GM12878 (cell line): ENCODE data around the gene DNAH11. TPM values are rescaled to one million over a fixed set of nuclear protein-coding genes. Genes with fewer than 3 reads are reported as not detected.

Experiments used
- ATAC-seq: fragments of 200-7000 bp; cut with Tn5 transposase; 3 replicates; pipeline ENCODE4 v1.9.1; 2020; ENCODE audit warnings: mild to moderate bottlenecking, moderate library complexity
- BruUV-seq: library from RNA; stranded (reverse); fragments of 400-500 nt; replicated peaks from 2 replicates; lab custom pipeline; 2021; lab: Mats Ljungman, UMichigan
- CTCF ChIA-PET: fragments of 300-600 bp; sonication (Branson Sonifier 250); formaldehyde crosslinking; extraction: SDS; loops from one replicate; lab custom pipeline; 2021; ENCODE audit warnings: inconsistent platforms; lab: Yijun Ruan, JAX
- POLR2A ChIA-PET: fragments of 350-600 bp; formaldehyde crosslinking; extraction: SDS; loops from one replicate; lab custom pipeline; 2021; ENCODE audit warnings: inconsistent platforms; lab: Charles Lee
- RAD21 ChIA-PET: fragments of 300-600 bp; sonication (Branson Sonifier 250); formaldehyde crosslinking; loops from one replicate; lab custom pipeline; 2023; ENCODE audit warnings: antibody characterized with exemption; ENCODE audit not compliant: unreplicated experiment; lab: Charles Lee
- SMC1A ChIA-PET: fragments of 300-600 bp; sonication (Branson Sonifier 250); formaldehyde crosslinking; loops from one replicate; lab custom pipeline; 2023; ENCODE audit not compliant: unreplicated experiment, uncharacterized antibody; lab: Charles Lee
- DNase-seq: peaks from one replicate; pipeline ENCODE4 v3.0.0-alpha.2; 2011; ENCODE audit warnings: low read depth, low spot score
- FAIRE-seq: peaks from 3 replicates; lab custom pipeline; 2011; peaks lifted over from hg19 to GRCh38; lab: Jason Lieb, UNC
- H2AFZ ChIP-seq: 2 replicates; pipeline ENCODE4 v1.6.0; 2011; ENCODE audit warnings: low read depth, low read length, control low read depth; ENCODE audit not compliant: control insufficient read depth
- H3K27ac ChIP-seq: 2 replicates; pipeline ENCODE4 v1.5.1; 2011; ENCODE audit warnings: control low read depth; ENCODE audit not compliant: control insufficient read depth, insufficient read depth
- H3K27me3 ChIP-seq, 2 experiments: replicated peaks in 1 of 2; 2 replicates each; pipeline versions ENCODE4 v1.6.0 to v1.6.1; 2011; ENCODE audit warnings: low read length in 1 of 2; ENCODE audit not compliant: control insufficient read depth in 2 of 2, insufficient read depth in 2 of 2
- H3K36me3 ChIP-seq, 2 experiments: 2 replicates each; pipeline ENCODE4 v1.5.1; 2011; ENCODE audit warnings: low read length in 1 of 2; ENCODE audit not compliant: control insufficient read depth in 2 of 2, insufficient read depth in 2 of 2
- H3K4me1 ChIP-seq: 2 replicates; pipeline ENCODE4 v1.6.1; 2011; ENCODE audit warnings: mild to moderate bottlenecking, low read length, moderate library complexity, mixed read lengths; ENCODE audit not compliant: control insufficient read depth, insufficient read depth
- H3K4me2 ChIP-seq: 2 replicates; pipeline ENCODE4 v1.6.0; 2011; ENCODE audit warnings: control low read depth; ENCODE audit not compliant: control insufficient read depth, insufficient read depth
- H3K4me3 ChIP-seq: fragments of 200-600 bp; sonication (generic); 2 replicates; pipeline ENCODE4 v1.5.1; 2016
- H3K79me2 ChIP-seq: 2 replicates; pipeline ENCODE4 v1.6.0; 2011; ENCODE audit warnings: low read length; ENCODE audit not compliant: control insufficient read depth, insufficient read depth
- H3K9ac ChIP-seq: 2 replicates; pipeline ENCODE4 v1.8.0; 2011; ENCODE audit warnings: low read length, control low read depth, mixed read lengths; ENCODE audit not compliant: control insufficient read depth, insufficient read depth
- H3K9me3 ChIP-seq: replicated peaks from 3 replicates; pipeline ENCODE4 v1.5.1; 2011; ENCODE audit warnings: mild to moderate bottlenecking, low read length; ENCODE audit not compliant: control insufficient read depth, insufficient read depth
- H4K20me1 ChIP-seq: 2 replicates; pipeline ENCODE4 v1.6.0; 2011; ENCODE audit not compliant: control insufficient read depth, insufficient read depth
- ATF7 ChIP-seq: fragments of 450-650 bp; IDR thresholded peaks from 2 replicates; pipeline ENCODE4 v1.6.1; 2016; ENCODE audit warnings: low read depth, mild to moderate bottlenecking
- CHD4 ChIP-seq: fragments of 200-600 bp; sonication (generic); IDR thresholded peaks from 2 replicates; pipeline ENCODE4 v1.6.1; 2016; ENCODE audit warnings: mild to moderate bottlenecking
- EED ChIP-seq: sonication (generic); IDR thresholded peaks from 2 replicates; pipeline ENCODE4 v1.6.1; 2016; ENCODE audit warnings: antibody characterized with exemption, low read depth
- GATAD2B ChIP-seq: fragments of 450-650 bp; conservative IDR thresholded peaks from 2 replicates; pipeline ENCODE4 v1.6.1; 2017; ENCODE audit warnings: low read depth, mild to moderate bottlenecking, moderate library complexity
- HCFC1 ChIP-seq: fragments of 150-350 bp; IDR thresholded peaks from 2 replicates; pipeline ENCODE4 v1.6.1; 2014; ENCODE audit warnings: low read length
- KLF5 ChIP-seq: fragments of 450-650 bp; IDR thresholded peaks from 2 replicates; pipeline ENCODE4 v1.6.1; 2014; ENCODE audit warnings: mild to moderate bottlenecking; ENCODE audit not compliant: partially characterized antibody
- MTA3 ChIP-seq: IDR thresholded peaks from 2 replicates; pipeline ENCODE4 v1.6.1; 2012; ENCODE audit warnings: low read length, inconsistent platforms, borderline replicate concordance
- NBN ChIP-seq: fragments of 450-650 bp; IDR thresholded peaks from 2 replicates; pipeline ENCODE4 v1.6.1; 2016
- NRF1 ChIP-seq: conservative IDR thresholded peaks from 2 replicates; pipeline ENCODE4 v1.6.1; 2011; ENCODE audit warnings: mild to moderate bottlenecking, low read depth, low read length, improper control_type of control experiment
- POLR2A ChIP-seq: IDR thresholded peaks from 2 replicates; pipeline ENCODE4 v1.6.1; 2011; ENCODE audit warnings: low read depth, mild to moderate bottlenecking, low read length
- RCOR1 ChIP-seq: conservative IDR thresholded peaks from 2 replicates; pipeline ENCODE4 v1.6.1; 2012; ENCODE audit warnings: low read depth, low read length, improper control_type of control experiment
- RELA ChIP-seq: fragments of 450-650 bp; IDR thresholded peaks from 2 replicates; pipeline ENCODE4 v1.8.0; 2014; ENCODE audit warnings: borderline replicate concordance; ENCODE audit not compliant: partially characterized antibody
- SRF ChIP-seq, 2 experiments: IDR thresholded peaks; 2 replicates each; pipeline ENCODE4 v1.6.1; 2011; ENCODE audit warnings: low read depth in 2 of 2, low read length in 2 of 2, mild to moderate bottlenecking in 1 of 2, moderate library complexity in 1 of 2
- TAF1 ChIP-seq: IDR thresholded peaks from 2 replicates; pipeline ENCODE4 v1.6.1; 2011; ENCODE audit warnings: mild to moderate bottlenecking, low read depth, low read length, borderline replicate concordance
- ZZZ3 ChIP-seq: IDR thresholded peaks from 2 replicates; pipeline ENCODE4 v1.6.1; 2011; ENCODE audit warnings: low read depth; ENCODE audit not compliant: control insufficient read depth, insufficient read length
- WGBS: methylation state at CpG from one replicate; pipeline ENCODE4 v1.1.6; 2016; ENCODE audit warnings: low lambda C conversion rate; ENCODE audit not compliant: insufficient replicate concordance, insufficient coverage; ENCODE audit errors: missing lambda C conversion rate; 5-methylcytosine and 5-hydroxymethylcytosine counted together
- in situ Hi-C: fragments of 300-500 bp; cut with MboI; formaldehyde crosslinking; loops from 9 replicates; pipeline ENCODE4 v1.14.3; 2018; ENCODE audit warnings: mixed read lengths
- intact Hi-C: fragments of 100-400 bp; cut with micrococcal nuclease; formaldehyde crosslinking; loops from one replicate; pipeline ENCODE4 v1.14.2; 2022; ENCODE audit not compliant: unreplicated experiment
- polyA plus RNA-seq, 11 experiments: library from polyadenylated mRNA; depleted of rRNA in 4 of 11; unstranded in 6 of 11; stranded (reverse) in 5 of 11; fragments of >200 nt; fragmentation: Nextera tagmentation in 4 of 11; fragmentation: Illumina TruSeq in 1 of 11; extraction: Ambion mirVana in 4 of 11; extraction: Trizol in 1 of 11; gene quantifications; 1 replicate in 1 of 11; 2 replicates in 10 of 11; pipeline versions ENCODE4 v1.2.1 to v1.2.3, GENCODE V29; 2011 to 2016; ENCODE audit warnings: inconsistent platforms in 2 of 11, missing spikeins in 2 of 11, low read depth in 1 of 11
- total RNA-seq, 4 experiments: library from RNA; depleted of rRNA in 3 of 4; stranded (reverse); fragments of >200 nt in 3 of 4; fragmentation: Illumina TruSeq in 1 of 4; extraction: Trizol in 1 of 4; gene quantifications; 2 replicates each; pipeline versions ENCODE4 v1.2.1 to v1.2.3, GENCODE V29; 2013 to 2021
- TF ChIP-seq, protein P1 (sequence below): fragments of 450-650 bp; IDR thresholded peaks from 2 replicates; pipeline ENCODE4 v1.6.1; 2018; ENCODE audit warnings: borderline replicate concordance, mild to moderate bottlenecking; ENCODE audit not compliant: partially characterized antibody

Gene DNAH11
- total and polyA plus RNA-seq, 10 of the 15 experiments (the other 5 are each of a cell fraction or from before 2014, with no cell fraction given) = 0.03 to 0.56 (median 0.10) TPM

DNA sequence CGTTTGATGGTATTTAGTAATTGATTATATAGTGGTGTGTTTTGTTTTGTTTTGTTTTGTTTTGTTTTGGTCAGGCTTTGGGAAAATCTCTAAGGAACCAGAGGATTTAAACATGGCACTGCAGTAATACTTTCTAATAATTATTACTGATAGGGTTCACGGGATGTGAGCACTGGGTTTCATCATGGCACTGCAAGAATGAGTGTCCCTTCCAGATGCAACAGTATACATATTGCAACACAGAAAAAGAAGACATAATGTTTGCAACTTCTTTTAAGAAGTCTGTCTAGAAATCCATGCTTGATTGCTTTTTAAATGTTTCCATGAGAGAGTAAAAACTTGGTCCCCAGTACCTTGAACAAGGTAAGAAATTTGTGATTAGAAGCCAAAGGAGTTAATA lies 405.1 kb downstream of the DNAH11 start:
- POLR2A ChIA-PET = interaction anchor here (1.4 to 1.8 kb wide), 2 partner anchors 9 to 18 kb away, joined by 4 to 5 read pairs; no protein-coding TSS in a partner anchor
- Histone ChIP-seq H3K9ac (no peak overlapping the region), H3K36me3 (no peaks in the 10 kb centered on the region), H3K4me2 (no peak overlapping the region), H3K4me3 (no peak overlapping the region), H3K27me3 (no peaks in the 10 kb centered on the region), H3K4me1 (peaks cover 27% of the 10 kb centered on the region), H3K79me2 (peaks cover 7% of the 10 kb centered on the region; the same call in 1 of the 2 replicates), H3K9me3 (no peaks in the 10 kb centered on the region), H4K20me1 (no peaks in the 10 kb centered on the region), H3K27ac (no peak overlapping the region), H2AFZ (no peak overlapping the region)
- ATAC-seq = no peak
- in situ Hi-C loops = loop anchor here (10.0 to 25.0 kb wide), 3 partner anchors 593 to 1711 kb away; partner anchors contain the start of gene HYCC1
- CTCF ChIA-PET = interaction anchor here (0.6 to 1.1 kb wide), 2 partner anchors 49 to 161 kb away, joined by 3 to 4 read pairs; no protein-coding TSS in a partner anchor
- RAD21 ChIA-PET = interaction anchor here (1.4 to 1.5 kb wide), 2 partner anchors 12 to 51 kb away, joined by 3 to 4 read pairs; no protein-coding TSS in a partner anchor
- no TSS peak for BruUV-seq
- 29% methylated on average over 2 of the region's 2 CpGs for WGBS
- SMC1A ChIA-PET = interaction anchor here (0.6 to 9.9 kb wide), 4 partner anchors 18 to 995 kb away, joined by 3 to 96 read pairs (median 4); no protein-coding TSS in a partner anchor
- no peak for FAIRE-seq
- DNase-seq = no peak
- intact Hi-C loops = loop anchor here (2.0 to 10.0 kb wide), 3 partner anchors 53 to 593 kb away; no protein-coding TSS in a partner anchor
- TF ChIP-seq CHD4 = no peak
- TF ChIP-seq KLF5 = no peak
- TF ChIP-seq ATF7 = no peak
- no peak for TF ChIP-seq EED
- no peak for TF ChIP-seq NRF1
- TF ChIP-seq TAF1 = no peak

DNA sequence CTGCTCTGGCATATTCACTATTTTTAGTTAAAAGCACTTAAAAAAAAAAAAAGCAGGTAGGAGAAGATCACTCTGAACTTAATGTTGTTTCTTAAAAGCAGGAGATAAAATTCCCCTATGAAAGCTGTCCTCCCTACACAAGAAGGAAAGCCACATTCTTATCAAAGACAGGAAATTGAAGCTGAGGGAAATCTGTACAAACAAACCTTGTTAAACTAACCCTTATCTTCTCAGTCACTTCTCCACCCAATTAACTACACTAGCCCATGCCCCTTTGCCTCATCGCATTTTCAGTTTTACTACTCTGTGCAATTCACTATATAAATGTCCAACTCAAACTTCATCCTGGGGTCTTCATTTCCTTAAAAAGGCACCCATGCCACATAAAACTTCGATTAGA lies 405.5 kb downstream of the DNAH11 start:
- 47% methylated on average over 2 of the region's 2 CpGs for WGBS
- ChIA-PET SMC1A (interaction anchor here (0.6 to 9.9 kb wide), 7 partner anchors 10 to 995 kb away, joined by 3 to 96 read pairs (median 3); no protein-coding TSS in a partner anchor), RAD21 (interaction anchor here (1.5 to 1.9 kb wide), 2 partner anchors 9 to 51 kb away, joined by 4 to 9 read pairs; no protein-coding TSS in a partner anchor), POLR2A (interaction anchor here (1.4 to 1.8 kb wide), 2 partner anchors 9 to 18 kb away, joined by 4 to 5 read pairs; no protein-coding TSS in a partner anchor), CTCF (interaction anchor here (0.6 to 1.1 kb wide), 2 partner anchors 49 to 161 kb away, joined by 3 to 4 read pairs; no protein-coding TSS in a partner anchor)
- in situ Hi-C loops (loop anchor here (10.0 to 25.0 kb wide), 3 partner anchors 594 to 1711 kb away; partner anchors contain the start of gene HYCC1), intact Hi-C loops (loop anchor here (10.0 kb wide), 2 partner anchors 496 to 594 kb away; no protein-coding TSS in a partner anchor)
- Histone ChIP-seq H3K4me2 (no peak overlapping the region), H3K27me3 (no peaks in the 10 kb centered on the region), H4K20me1 (no peaks in the 10 kb centered on the region), H3K9me3 (no peaks in the 10 kb centered on the region), H3K36me3 (no peaks in the 10 kb centered on the region), H2AFZ (no peak overlapping the region), H3K4me1 (peaks cover 26% of the 10 kb centered on the region), H3K27ac (no peak overlapping the region), H3K79me2 (peaks cover 7% of the 10 kb centered on the region; the same call in 1 of the 2 replicates), H3K4me3 (no peak overlapping the region), H3K9ac (no peak overlapping the region)
- DNase-seq (no peak), ATAC-seq (no peak), FAIRE-seq (peak; percentile 13)
- BruUV-seq = no TSS peak
- no peak for TF ChIP-seq MTA3
- no peak for TF ChIP-seq HCFC1
- no peak for TF ChIP-seq ZZZ3
- TF ChIP-seq, protein P1, sequence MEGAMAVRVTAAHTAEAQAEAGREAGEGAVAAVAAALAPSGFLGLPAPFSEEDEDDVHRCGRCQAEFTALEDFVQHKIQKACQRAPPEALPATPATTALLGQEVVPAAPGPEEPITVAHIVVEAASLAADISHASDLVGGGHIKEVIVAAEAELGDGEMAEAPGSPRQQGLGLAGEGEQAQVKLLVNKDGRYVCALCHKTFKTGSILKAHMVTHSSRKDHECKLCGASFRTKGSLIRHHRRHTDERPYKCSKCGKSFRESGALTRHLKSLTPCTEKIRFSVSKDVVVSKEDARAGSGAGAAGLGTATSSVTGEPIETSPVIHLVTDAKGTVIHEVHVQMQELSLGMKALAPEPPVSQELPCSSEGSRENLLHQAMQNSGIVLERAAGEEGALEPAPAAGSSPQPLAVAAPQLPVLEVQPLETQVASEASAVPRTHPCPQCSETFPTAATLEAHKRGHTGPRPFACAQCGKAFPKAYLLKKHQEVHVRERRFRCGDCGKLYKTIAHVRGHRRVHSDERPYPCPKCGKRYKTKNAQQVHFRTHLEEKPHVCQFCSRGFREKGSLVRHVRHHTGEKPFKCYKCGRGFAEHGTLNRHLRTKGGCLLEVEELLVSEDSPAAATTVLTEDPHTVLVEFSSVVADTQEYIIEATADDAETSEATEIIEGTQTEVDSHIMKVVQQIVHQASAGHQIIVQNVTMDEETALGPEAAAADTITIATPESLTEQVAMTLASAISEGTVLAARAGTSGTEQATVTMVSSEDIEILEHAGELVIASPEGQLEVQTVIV = no peak
- TF ChIP-seq ATF7 = no peak
- no peak for TF ChIP-seq POLR2A
- TF ChIP-seq NBN = no peak
- no peak for TF ChIP-seq RELA
- no peak for TF ChIP-seq SRF (IDR thresholded peaks at IDR 0.05; ENCODE audit: low read depth in 2 of 2, low read length in 2 of 2)
- TF ChIP-seq RCOR1 = no peak
- TF ChIP-seq GATAD2B = no peak
